HL-60 (cell line): ENCODE results near the gene CIZ1.

ENCODE experiments used
- DNase-seq, 2 experiments: peaks; one replicate each; pipeline ENCODE4 v3.0.0-alpha.2; 2010 to 2020; ENCODE audit warnings: low read depth in 1 of 2, low spot score in 1 of 2
- H3K27ac ChIP-seq: fragments of 250-450 bp; sonication (Bioruptor Pico); replicated peaks from 2 replicates; pipeline ENCODE4 v1.5.1; 2020; ENCODE audit warnings: mild to moderate bottlenecking, moderate library complexity
- H3K27me3 ChIP-seq: fragments of 250-450 bp; sonication (Bioruptor Pico); 2 replicates; pipeline ENCODE4 v1.5.1; 2021; ENCODE audit warnings: mild to moderate bottlenecking, moderate library complexity; ENCODE audit not compliant: insufficient read depth, poor library complexity, severe bottlenecking
- H3K4me3 ChIP-seq: replicated peaks from 2 replicates; pipeline ENCODE4 v1.5.1; 2011; ENCODE audit warnings: mild to moderate bottlenecking, control low read depth, low read length; ENCODE audit not compliant: insufficient read depth
- CTCF ChIP-seq: IDR thresholded peaks from one replicate; pipeline ENCODE4 v1.5.1; 2011; ENCODE audit warnings: low read length, control low read depth, inconsistent platforms; ENCODE audit not compliant: insufficient read depth
- GABPA ChIP-seq: IDR thresholded peaks from 2 replicates; pipeline ENCODE4 v1.6.1; 2012; ENCODE audit warnings: low read depth
- POLR2AphosphoS5 ChIP-seq: IDR thresholded peaks from 2 replicates; pipeline ENCODE4 v1.6.1; 2012; ENCODE audit warnings: low read depth
- REST ChIP-seq: IDR thresholded peaks from 2 replicates; pipeline ENCODE4 v1.6.1; 2012; ENCODE audit warnings: low read depth; ENCODE audit not compliant: insufficient replicate concordance
- SPI1 ChIP-seq: IDR thresholded peaks from 2 replicates; pipeline ENCODE4 v1.6.1; 2012; ENCODE audit warnings: low read depth, mild to moderate bottlenecking, borderline replicate concordance

CIZ1 gene

GRCh38 chr9:128206484-128206883, 15.1 kb upstream of the CIZ1 start:
- no peak for TF ChIP-seq SPI1
- TF ChIP-seq POLR2AphosphoS5: no peak
- TF ChIP-seq REST: no peak
- TF ChIP-seq GABPA: no peak
- no peak overlapping the region for H3K4me3 ChIP-seq
- DNase-seq: no peak
- H3K27ac ChIP-seq: no peak overlapping the region
- no peaks in the 10 kb centered on the region for H3K27me3 ChIP-seq

- no peak for DNase-seq
- Histone ChIP-seq H3K4me3 (no peak overlapping the region), H3K27me3 (no peaks in the 10 kb centered on the region), H3K27ac (no peak overlapping the region)
- no peak for TF ChIP-seq REST
- TF ChIP-seq CTCF: no peak
- TF ChIP-seq POLR2AphosphoS5: no peak
- no peak for TF ChIP-seq SPI1
- no peak for TF ChIP-seq GABPA
Measured at GRCh38 chr9:128205296-128205944, 14.0 kb upstream of the CIZ1 start.

GRCh38 chr9:128204858-128205257, 13.5 kb upstream of the CIZ1 start:
- Histone ChIP-seq H3K27ac (no peak overlapping the region), H3K27me3 (no peaks in the 10 kb centered on the region), H3K4me3 (peak overlapping the region; percentile 80)
- no peak for TF ChIP-seq SPI1
- TF ChIP-seq GABPA: no peak
- no peak for TF ChIP-seq POLR2AphosphoS5
- no peak for TF ChIP-seq CTCF
- no peak for TF ChIP-seq REST
- DNase-seq: no peak
